Transverse colon (tissue), 4 donors: ENCODE results near the gene PPP2R2C. TPM values are rescaled to one million over a fixed set of nuclear protein-coding genes. Genes with fewer than 3 reads are reported as not detected.

Experiments used
- DNase-seq: peaks from one replicate; pipeline ENCODE4 v3.0.0-alpha.2; 2019
- H3K27ac ChIP-seq, 4 donors: fragments of 200-600 bp; sonication (generic); 2 replicates each; pipeline ENCODE4 v1.5.1; 2016 to 2018; ENCODE audit warnings: inconsistent platforms in 4 of 4
- H3K27me3 ChIP-seq: fragments of 200-600 bp; sonication (generic); 2 replicates; pipeline ENCODE4 v1.5.1; 2017; ENCODE audit warnings: inconsistent platforms
- H3K36me3 ChIP-seq, 4 donors: fragments of 200-600 bp; sonication (generic); 2 replicates each; pipeline ENCODE4 v1.5.1; 2017 to 2019; ENCODE audit warnings: inconsistent platforms in 4 of 4
- H3K4me1 ChIP-seq, 4 donors: fragments of 200-600 bp; sonication (generic); 2 replicates each; pipeline ENCODE4 v1.5.1; 2017 to 2020; ENCODE audit warnings: inconsistent platforms in 4 of 4
- H3K4me3 ChIP-seq, 4 donors: fragments of 200-600 bp; sonication (generic); 1 replicate in 1 of 4; 2 replicates in 3 of 4; pipeline versions ENCODE4 v1.5.1 to v1.6.1; 2017 to 2019; ENCODE audit warnings: inconsistent platforms in 4 of 4
- H3K9me3 ChIP-seq, 2 donors: fragments of 200-600 bp; sonication (generic); 2 replicates each; pipeline ENCODE4 v1.5.1; 2017 to 2019; ENCODE audit warnings: inconsistent platforms in 2 of 2
- EP300 ChIP-seq: sonication (generic); formaldehyde crosslinking; IDR thresholded peaks from one replicate; pipeline ENCODE4 v1.6.1; 2017; ENCODE audit warnings: antibody characterized with exemption, low read depth
- POLR2A ChIP-seq: fragments of 450-650 bp; IDR thresholded peaks from one replicate; pipeline ENCODE4 v1.6.1; 2016; ENCODE audit warnings: antibody characterized with exemption, mild to moderate bottlenecking, moderate library complexity
- POLR2AphosphoS5 ChIP-seq, 3 donors: sonication (generic); formaldehyde crosslinking; IDR thresholded peaks; one replicate each; pipeline ENCODE4 v1.6.1; 2016; ENCODE audit warnings: antibody characterized with exemption in 3 of 3
- WGBS, 2 donors: methylation state at CpG; one replicate each; pipeline ENCODE4 v1.1.5; 2018; ENCODE audit warnings: low coverage in 1 of 2; 5-methylcytosine and 5-hydroxymethylcytosine counted together
- in situ Hi-C, 4 donors: fragments of 200-750 bp; cut with MboI; loops; one replicate each; pipeline versions ENCODE4 v1.15.0 to v1.15.1; 2017; ENCODE audit warnings: low sequenced_read_pairs in 3 of 4, low pct_ligation_motif_present in 1 of 4, low pct_unique_long_range_greater_than_20kb in 1 of 4
- intact Hi-C: fragments of 100-400 bp; cut with DNase I; formaldehyde crosslinking; loops from one replicate; pipeline ENCODE4 v1.15.1; 2023; ENCODE audit warnings: low total_unique reads
- total RNA-seq, 4 donors: library from RNA; depleted of rRNA; stranded (reverse); fragments of >200 nt; gene quantifications; one replicate each; pipeline ENCODE4 v1.1.0, GENCODE V29; 2016
- TF ChIP-seq, protein P1 (sequence below), 5 experiments: fragments of 200-600 bp in 3 of 5; fragments of 450-650 bp in 2 of 5; sonication (generic) in 3 of 5; IDR thresholded peaks; 1 replicate in 2 of 5; 2 replicates in 3 of 5; pipeline ENCODE4 v1.5.1; 2016 to 2017; ENCODE audit warnings: antibody characterized with exemption in 5 of 5, inconsistent platforms in 3 of 5, mild to moderate bottlenecking in 2 of 5, moderate library complexity in 1 of 5

PPP2R2C gene
- total RNA-seq, 4 donors from 2014 or later, result 0.27 to 8.8 (median 1.7) TPM

DNA sequence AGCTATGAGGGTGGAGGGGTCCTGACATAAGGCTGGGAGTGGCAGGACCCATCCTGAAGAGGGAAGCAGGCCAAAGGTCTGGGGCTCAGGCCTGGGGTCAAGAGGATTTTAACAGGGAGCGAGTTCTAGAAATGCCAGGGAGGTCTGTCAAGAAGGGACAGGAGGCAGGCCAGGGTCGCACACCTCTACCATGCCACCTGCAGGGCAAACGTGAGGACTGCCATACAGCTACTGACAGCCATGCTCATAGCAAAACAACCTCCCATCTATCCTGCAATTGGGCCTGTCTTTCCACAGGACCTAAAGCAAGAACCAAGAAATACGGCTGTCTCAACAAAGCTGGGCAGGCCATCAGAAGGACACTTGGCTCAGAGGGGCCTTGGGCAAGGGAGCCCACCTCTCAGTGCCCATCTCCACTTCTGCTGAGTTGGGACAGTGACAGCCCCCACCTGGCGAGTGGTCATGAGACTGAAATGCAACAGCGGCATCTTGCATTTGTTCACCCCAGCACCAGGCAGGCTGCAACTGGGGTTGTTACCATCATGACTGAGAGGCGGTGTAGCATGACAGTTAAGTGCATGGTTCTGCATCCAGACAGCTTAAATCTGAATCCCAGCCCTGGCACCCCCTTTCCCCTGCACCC is 110.0 kb downstream of the PPP2R2C start:
- DNase-seq, result no peak
- Histone ChIP-seq H3K27me3 (no peaks in the 10 kb centered on the region), H3K4me1 (peaks cover 0 to 10% (median 0%) of the 10 kb centered on the region in 4 donors), H3K27ac (no peak overlapping the region), H3K4me3 (no peak overlapping the region), H3K9me3 (no peaks in the 10 kb centered on the region), H3K36me3 (no peaks in the 10 kb centered on the region)
- intact Hi-C loops (no loop called here), in situ Hi-C loops (no loop called here)
- 46 to 66% methylated on average over 4 to 7 of the region's 7 CpGs for WGBS, 2 donors
- TF ChIP-seq POLR2AphosphoS5 (IDR thresholded peaks at IDR 0.05) (no peak), EP300 (no peak), POLR2A (no peak)
- TF ChIP-seq, protein P1, sequence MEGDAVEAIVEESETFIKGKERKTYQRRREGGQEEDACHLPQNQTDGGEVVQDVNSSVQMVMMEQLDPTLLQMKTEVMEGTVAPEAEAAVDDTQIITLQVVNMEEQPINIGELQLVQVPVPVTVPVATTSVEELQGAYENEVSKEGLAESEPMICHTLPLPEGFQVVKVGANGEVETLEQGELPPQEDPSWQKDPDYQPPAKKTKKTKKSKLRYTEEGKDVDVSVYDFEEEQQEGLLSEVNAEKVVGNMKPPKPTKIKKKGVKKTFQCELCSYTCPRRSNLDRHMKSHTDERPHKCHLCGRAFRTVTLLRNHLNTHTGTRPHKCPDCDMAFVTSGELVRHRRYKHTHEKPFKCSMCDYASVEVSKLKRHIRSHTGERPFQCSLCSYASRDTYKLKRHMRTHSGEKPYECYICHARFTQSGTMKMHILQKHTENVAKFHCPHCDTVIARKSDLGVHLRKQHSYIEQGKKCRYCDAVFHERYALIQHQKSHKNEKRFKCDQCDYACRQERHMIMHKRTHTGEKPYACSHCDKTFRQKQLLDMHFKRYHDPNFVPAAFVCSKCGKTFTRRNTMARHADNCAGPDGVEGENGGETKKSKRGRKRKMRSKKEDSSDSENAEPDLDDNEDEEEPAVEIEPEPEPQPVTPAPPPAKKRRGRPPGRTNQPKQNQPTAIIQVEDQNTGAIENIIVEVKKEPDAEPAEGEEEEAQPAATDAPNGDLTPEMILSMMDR (IDR thresholded peaks at IDR 0.05), result no peak

DNA sequence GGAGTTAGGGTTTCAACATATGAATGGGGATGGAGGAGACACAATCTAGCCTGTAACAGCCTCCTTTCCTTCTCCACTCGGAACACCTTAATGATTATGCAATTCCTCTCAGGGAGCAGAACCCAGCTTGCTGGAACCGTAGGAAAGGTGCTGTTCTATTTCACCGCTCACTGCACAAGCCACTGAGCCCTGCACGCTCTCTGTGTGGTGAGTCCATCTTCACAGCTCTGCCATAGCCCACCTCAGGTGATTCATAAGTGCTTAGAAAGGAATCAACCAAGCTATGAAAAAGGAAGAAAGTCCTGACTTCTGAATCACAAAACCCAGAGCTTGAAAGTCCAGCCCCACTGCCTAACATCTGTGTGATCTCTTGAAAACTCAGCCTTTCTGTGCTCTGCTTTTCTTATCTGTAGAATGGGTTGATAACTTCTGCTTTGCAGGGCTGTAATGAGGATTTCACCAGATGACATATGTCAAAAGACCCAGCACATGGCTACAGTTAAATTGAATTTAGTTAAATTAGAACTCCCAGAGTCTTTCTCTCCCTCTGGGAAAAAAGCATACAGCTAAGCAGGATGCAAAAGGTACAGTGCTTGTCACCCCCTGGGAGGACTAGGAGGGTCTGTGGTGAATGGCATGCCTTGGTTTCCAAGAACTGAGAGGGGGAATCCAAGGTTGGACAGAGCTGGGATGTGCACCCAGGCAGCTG is 111.2 kb downstream of the PPP2R2C start:
- intact Hi-C loops, result no loop called here
- DNase-seq, result no peak
- TF ChIP-seq, protein P1 (IDR thresholded peaks at IDR 0.05), result no peak
- TF ChIP-seq EP300, result no peak
- H3K27me3 ChIP-seq, result no peaks in the 10 kb centered on the region
- H3K9me3 ChIP-seq, result no peaks in the 10 kb centered on the region
- in situ Hi-C loops, result no loop called here
- H3K4me3 ChIP-seq, result no peak overlapping the region
- H3K4me1 ChIP-seq, result peaks cover 0 to 10% (median 0%) of the 10 kb centered on the region in 4 donors
- WGBS, 2 donors, result 76 to 89% methylated on average over 3 to 4 of the region's 4 CpGs
- H3K36me3 ChIP-seq, result no peaks in the 10 kb centered on the region
- no peak overlapping the region for H3K27ac ChIP-seq

DNA sequence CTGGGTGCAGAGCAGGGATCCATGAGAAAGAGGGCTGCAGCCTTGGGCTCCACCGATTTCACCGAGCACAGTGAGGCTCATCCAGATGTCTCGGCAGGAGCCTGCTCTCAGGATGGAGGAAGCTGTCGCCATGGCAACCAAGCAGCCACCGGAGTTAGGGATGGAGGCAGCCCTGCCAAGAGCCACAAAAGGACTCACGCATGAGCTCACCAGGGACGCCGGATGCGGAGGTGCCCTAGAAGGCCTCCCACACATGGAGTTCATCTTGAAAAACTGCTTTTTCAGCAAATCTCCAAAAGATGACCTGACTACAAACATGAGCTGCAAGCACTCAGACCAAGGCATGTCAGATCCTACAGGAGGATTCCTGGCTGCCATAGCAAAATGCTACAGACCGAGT is 112.0 kb downstream of the PPP2R2C start:
- Histone ChIP-seq H3K36me3 (no peaks in the 10 kb centered on the region), H3K4me3 (no peak overlapping the region), H3K4me1 (peaks cover 0 to 10% (median 0%) of the 10 kb centered on the region in 4 donors), H3K9me3 (no peaks in the 10 kb centered on the region), H3K27me3 (no peaks in the 10 kb centered on the region), H3K27ac (no peak overlapping the region)
- DNase-seq, result no peak
- in situ Hi-C loops, result no loop called here
- intact Hi-C loops, result no loop called here
- TF ChIP-seq, protein P1 (IDR thresholded peaks at IDR 0.05), result no peak
- TF ChIP-seq POLR2AphosphoS5 (IDR thresholded peaks at IDR 0.05), result no peak
- no peak for TF ChIP-seq EP300
- TF ChIP-seq POLR2A, result no peak
- WGBS, 2 donors, result 44% methylated on average over 10 of the region's 10 CpGs; no CpG with 5 or more reads in 1 of the 2 donors

DNA sequence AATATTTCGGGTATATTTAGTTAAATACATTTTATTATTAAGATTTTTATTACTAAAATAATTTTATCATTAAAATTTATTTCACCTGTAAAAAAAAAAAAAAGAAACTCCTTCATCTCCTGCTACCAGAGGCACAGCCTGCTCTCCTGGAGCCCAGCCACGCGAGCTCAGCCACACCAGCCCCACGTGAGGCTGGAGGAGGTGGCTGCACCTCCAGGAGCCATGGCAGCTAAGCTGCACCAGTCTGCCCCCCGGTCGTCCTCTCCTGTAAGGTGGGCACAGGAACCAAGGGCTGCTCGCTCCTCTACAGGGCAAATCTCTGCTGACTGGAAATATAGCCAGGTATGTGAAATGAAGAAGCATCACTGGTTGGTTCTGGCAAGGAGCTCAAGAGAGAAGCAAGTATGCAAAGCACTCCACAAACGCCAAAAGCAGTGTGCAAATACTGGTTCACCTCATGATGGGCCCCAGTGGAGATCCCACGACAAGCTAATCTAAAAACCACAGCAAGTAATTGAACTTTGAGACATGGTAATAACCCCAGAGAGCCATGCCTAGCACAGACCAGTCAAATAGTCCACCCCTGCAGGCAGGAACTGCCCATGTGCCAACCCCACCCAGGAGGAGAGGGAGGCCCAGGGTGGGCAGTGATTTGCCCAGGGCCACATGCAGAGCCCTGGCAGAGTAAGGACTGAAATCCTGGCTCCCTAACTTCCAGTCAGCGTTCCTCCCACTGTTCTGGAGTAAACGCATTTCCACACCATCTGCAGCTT is 112.7 kb downstream of the PPP2R2C start:
- TF ChIP-seq POLR2AphosphoS5 (IDR thresholded peaks at IDR 0.05), result no peak
- no peak for TF ChIP-seq EP300
- TF ChIP-seq POLR2A, result no peak
- TF ChIP-seq, protein P1 (IDR thresholded peaks at IDR 0.05), result no peak
- Histone ChIP-seq H3K27ac (no peak overlapping the region), H3K27me3 (no peaks in the 10 kb centered on the region), H3K4me3 (no peak overlapping the region), H3K9me3 (no peaks in the 10 kb centered on the region), H3K36me3 (no peaks in the 10 kb centered on the region), H3K4me1 (peaks cover 0 to 10% (median 0%) of the 10 kb centered on the region in 4 donors)
- in situ Hi-C loops (no loop called here), intact Hi-C loops (no loop called here)
- DNase-seq, result no peak
- 51 to 74% methylated on average over 6 to 11 of the region's 11 CpGs for WGBS, 2 donors
